Measurements from ENCODE around the gene HIGD1A.

HIGD1A gene

DNA sequence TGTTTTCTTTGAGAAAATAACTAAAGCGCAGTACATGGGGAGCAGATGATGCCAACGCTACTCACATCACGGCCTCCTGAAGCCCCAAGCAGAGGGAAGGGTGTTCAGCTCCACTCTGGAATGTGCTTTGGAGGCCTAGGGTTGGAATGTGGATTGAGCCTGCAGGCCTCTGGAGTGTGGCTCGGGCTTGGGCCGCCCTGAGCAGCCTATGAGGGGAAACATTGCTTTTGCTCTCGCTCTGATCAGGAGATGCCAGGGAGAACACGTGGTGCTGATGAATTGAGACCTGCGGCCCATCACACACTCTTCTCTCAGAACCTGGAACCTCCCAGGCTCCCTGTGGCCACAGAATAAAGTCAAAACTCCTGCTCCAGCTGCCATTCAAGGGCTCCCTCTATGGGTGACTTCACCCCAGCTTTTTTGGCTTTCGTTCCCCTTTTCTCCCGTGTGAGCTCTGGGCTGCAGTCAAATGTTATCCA, 54.5 kb downstream of the HIGD1A start:
- Histone ChIP-seq H3K79me2 (ENCODE audit: insufficient read depth, low read length) (no peaks in the 10 kb centered on the region), H3F3A (ENCODE audit: insufficient read depth, low read length) (no peaks in the 10 kb centered on the region), H3K4me3 (ENCODE audit: low read depth, low read length, poor library complexity, severe bottlenecking) (no peak overlapping the region), H3K27ac (ENCODE audit: low read depth, low read length, poor library complexity, severe bottlenecking) (no peak overlapping the region), H3K4me1 (ENCODE audit: insufficient read depth, low read length, severe bottlenecking) (no peaks in the 10 kb centered on the region), H3K4me2 (ENCODE audit: low read length) (no peak overlapping the region), H3K9me3 (ENCODE audit: low read length) (no peaks in the 10 kb centered on the region), H3K9ac (ENCODE audit: low read length) (no peak overlapping the region), H3K9me2 (ENCODE audit: low read depth, low read length) (no peaks in the 10 kb centered on the region), H3K27me3 (ENCODE audit: insufficient read depth, low read length) (no peaks in the 10 kb centered on the region), H2AFZ (ENCODE audit: low read length) (no peak overlapping the region), H3K36me3 (ENCODE audit: insufficient read depth, low read length) (no peaks in the 10 kb centered on the region), H4K20me1 (ENCODE audit: insufficient read depth, low read length) (no peaks in the 10 kb centered on the region)
- TF ChIP-seq, protein P1, sequence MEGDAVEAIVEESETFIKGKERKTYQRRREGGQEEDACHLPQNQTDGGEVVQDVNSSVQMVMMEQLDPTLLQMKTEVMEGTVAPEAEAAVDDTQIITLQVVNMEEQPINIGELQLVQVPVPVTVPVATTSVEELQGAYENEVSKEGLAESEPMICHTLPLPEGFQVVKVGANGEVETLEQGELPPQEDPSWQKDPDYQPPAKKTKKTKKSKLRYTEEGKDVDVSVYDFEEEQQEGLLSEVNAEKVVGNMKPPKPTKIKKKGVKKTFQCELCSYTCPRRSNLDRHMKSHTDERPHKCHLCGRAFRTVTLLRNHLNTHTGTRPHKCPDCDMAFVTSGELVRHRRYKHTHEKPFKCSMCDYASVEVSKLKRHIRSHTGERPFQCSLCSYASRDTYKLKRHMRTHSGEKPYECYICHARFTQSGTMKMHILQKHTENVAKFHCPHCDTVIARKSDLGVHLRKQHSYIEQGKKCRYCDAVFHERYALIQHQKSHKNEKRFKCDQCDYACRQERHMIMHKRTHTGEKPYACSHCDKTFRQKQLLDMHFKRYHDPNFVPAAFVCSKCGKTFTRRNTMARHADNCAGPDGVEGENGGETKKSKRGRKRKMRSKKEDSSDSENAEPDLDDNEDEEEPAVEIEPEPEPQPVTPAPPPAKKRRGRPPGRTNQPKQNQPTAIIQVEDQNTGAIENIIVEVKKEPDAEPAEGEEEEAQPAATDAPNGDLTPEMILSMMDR (IDR thresholded peaks at IDR 0.05; ENCODE audit: low read length) = peak; percentile 44
- TF ChIP-seq EZH2 (IDR thresholded peaks at IDR 0.05; ENCODE audit: borderline replicate concordance, low read length) = no peak

DNA sequence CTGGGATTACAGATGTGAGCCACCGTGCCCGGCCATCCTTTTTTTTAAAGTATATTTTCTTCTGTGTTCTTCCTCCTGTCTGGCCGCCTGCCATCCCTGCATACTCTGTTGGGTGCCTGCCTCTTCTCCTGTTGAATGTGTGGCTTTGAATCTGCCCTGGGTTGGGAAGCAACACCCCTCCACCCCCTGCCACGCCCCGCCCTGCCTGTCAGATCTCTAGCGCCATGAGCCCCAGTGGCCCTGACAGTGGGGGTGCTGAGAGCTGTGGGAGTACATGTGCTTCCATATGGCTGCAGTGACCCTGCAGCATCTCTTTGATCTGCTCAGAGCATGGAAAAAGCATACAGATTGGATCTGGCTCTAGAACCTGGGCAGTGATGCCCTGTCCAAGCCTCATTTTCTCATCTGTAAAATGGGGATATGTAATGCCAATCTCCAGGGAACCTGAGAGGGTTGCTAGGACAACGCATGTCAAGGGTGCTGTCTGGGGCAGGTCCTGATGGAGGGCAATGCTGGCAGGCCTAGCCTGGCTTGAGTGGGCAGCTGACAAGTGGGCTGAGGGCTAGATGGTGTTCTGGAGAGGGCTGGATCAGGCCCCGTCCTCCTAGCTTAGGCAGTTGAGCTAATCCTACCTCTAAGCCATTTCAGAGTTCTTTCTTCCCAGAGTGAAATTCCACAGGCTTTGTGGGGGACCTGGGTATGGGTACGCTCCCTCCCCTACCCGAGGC, 55.1 kb downstream of the HIGD1A start:
- H2AFZ ChIP-seq (ENCODE audit: low read length) = no peak overlapping the region
- H3K36me3 ChIP-seq (ENCODE audit: insufficient read depth, low read length) = no peaks in the 10 kb centered on the region
- no peak overlapping the region for H3K4me3 ChIP-seq (ENCODE audit: low read depth, low read length, poor library complexity, severe bottlenecking)
- H3K79me2 ChIP-seq (ENCODE audit: insufficient read depth, low read length) = no peaks in the 10 kb centered on the region
- H3K4me2 ChIP-seq (ENCODE audit: low read length) = no peak overlapping the region
- no peaks in the 10 kb centered on the region for H3K27me3 ChIP-seq (ENCODE audit: insufficient read depth, low read length)
- no peak overlapping the region for H3K27ac ChIP-seq (ENCODE audit: low read depth, low read length, poor library complexity, severe bottlenecking)
- no peaks in the 10 kb centered on the region for H3K9me2 ChIP-seq (ENCODE audit: low read depth, low read length)
- no peak for TF ChIP-seq EZH2 (IDR thresholded peaks at IDR 0.05; ENCODE audit: borderline replicate concordance, low read length)
- TF ChIP-seq, protein P1 (IDR thresholded peaks at IDR 0.05; ENCODE audit: low read length) = no peak
- no peaks in the 10 kb centered on the region for H3F3A ChIP-seq (ENCODE audit: insufficient read depth, low read length)
- no peaks in the 10 kb centered on the region for H3K9me3 ChIP-seq (ENCODE audit: low read length)
- peaks cover 2% of the 10 kb centered on the region for H3K4me1 ChIP-seq (ENCODE audit: insufficient read depth, low read length, severe bottlenecking)
- H3K9ac ChIP-seq (ENCODE audit: low read length) = no peak overlapping the region
- H4K20me1 ChIP-seq (ENCODE audit: insufficient read depth, low read length) = no peaks in the 10 kb centered on the region

DNA sequence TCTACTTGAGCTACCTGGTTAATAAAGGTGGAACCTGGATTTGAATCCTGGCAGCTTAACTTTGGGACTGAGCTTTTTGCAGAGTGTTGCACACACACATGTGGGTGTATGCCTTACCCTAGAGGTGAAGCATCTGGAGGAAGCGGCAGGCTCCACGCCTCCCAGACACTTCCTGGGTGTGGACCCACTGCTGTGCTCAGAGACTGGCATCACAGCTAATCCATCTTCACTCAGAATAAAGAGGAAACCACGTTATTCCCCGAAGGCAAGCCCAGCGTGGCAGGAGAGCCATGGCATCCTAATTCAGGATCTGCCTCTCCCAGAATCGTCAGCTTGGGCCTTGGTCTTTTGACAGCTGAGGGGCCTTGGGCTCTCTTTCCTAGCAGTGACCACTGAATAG, 56.7 kb downstream of the HIGD1A start:
- no peaks in the 10 kb centered on the region for H3K36me3 ChIP-seq (ENCODE audit: insufficient read depth, low read length)
- no peak overlapping the region for H3K27ac ChIP-seq (ENCODE audit: low read depth, low read length, poor library complexity, severe bottlenecking)
- no peaks in the 10 kb centered on the region for H3K27me3 ChIP-seq (ENCODE audit: insufficient read depth, low read length)
- no peaks in the 10 kb centered on the region for H4K20me1 ChIP-seq (ENCODE audit: insufficient read depth, low read length)
- no peak for TF ChIP-seq EZH2 (IDR thresholded peaks at IDR 0.05; ENCODE audit: borderline replicate concordance, low read length)
- TF ChIP-seq, protein P1 (IDR thresholded peaks at IDR 0.05; ENCODE audit: low read length) = no peak
- no peak overlapping the region for H3K4me3 ChIP-seq (ENCODE audit: low read depth, low read length, poor library complexity, severe bottlenecking)
- H3K9me3 ChIP-seq (ENCODE audit: low read length) = no peaks in the 10 kb centered on the region
- no peak overlapping the region for H3K4me2 ChIP-seq (ENCODE audit: low read length)
- H3K4me1 ChIP-seq (ENCODE audit: insufficient read depth, low read length, severe bottlenecking) = peaks cover 2% of the 10 kb centered on the region
- no peak overlapping the region for H3K9ac ChIP-seq (ENCODE audit: low read length)
- no peaks in the 10 kb centered on the region for H3F3A ChIP-seq (ENCODE audit: insufficient read depth, low read length)
- no peak overlapping the region for H2AFZ ChIP-seq (ENCODE audit: low read length)
- H3K79me2 ChIP-seq (ENCODE audit: insufficient read depth, low read length) = no peaks in the 10 kb centered on the region
- H3K9me2 ChIP-seq (ENCODE audit: low read depth, low read length) = no peaks in the 10 kb centered on the region

Measured in OCI-LY1 (cell line).